Spleen (tissue), 7 donors: ENCODE data around the gene STARD7.

Experiments
- CTCF ChIP-seq, 11 experiments: fragments of 200-600 bp in 7 of 11; fragments of 450-650 bp in 4 of 11; sonication (generic) in 4 of 11; IDR thresholded peaks in 8 of 11; conservative IDR thresholded peaks in 3 of 11; 1 replicate in 7 of 11; 2 replicates in 4 of 11; pipeline versions ENCODE4 v1.4.0 to v1.8.0; 2016 to 2021; ENCODE audit warnings: antibody characterized with exemption in 11 of 11, inconsistent platforms in 4 of 11, mild to moderate bottlenecking in 1 of 11
- POLR2AphosphoS5 ChIP-seq, 3 donors: sonication (generic); formaldehyde crosslinking; IDR thresholded peaks; one replicate each; pipeline ENCODE4 v1.5.1; 2017; ENCODE audit warnings: antibody characterized with exemption in 3 of 3
- donor health status: DM: no; HTN: no; CAD: no; lungs with moderate emphysema.
- donor health status: DM: no; HTN: no; CAD: no.
- donor health status: DM: no; HTN: no; CAD: no.

GRCh38 chr2:96135621-96136020 is 73.0 kb downstream of the STARD7 start:
- no peak for TF ChIP-seq POLR2AphosphoS5 (IDR thresholded peaks at IDR 0.05)
- TF ChIP-seq CTCF (IDR thresholded peaks at IDR 0.05 in 8 of 11, conservative IDR thresholded peaks at IDR 0.05 in 3 of 11), result no peak
